ENCODE results near the gene LCN10. TPM values are rescaled to one million over a fixed set of nuclear protein-coding genes. Genes with fewer than 3 reads are reported as not detected.

LCN10 gene
- total RNA-seq, 1 donor from 2014 or later = not detected

DNA sequence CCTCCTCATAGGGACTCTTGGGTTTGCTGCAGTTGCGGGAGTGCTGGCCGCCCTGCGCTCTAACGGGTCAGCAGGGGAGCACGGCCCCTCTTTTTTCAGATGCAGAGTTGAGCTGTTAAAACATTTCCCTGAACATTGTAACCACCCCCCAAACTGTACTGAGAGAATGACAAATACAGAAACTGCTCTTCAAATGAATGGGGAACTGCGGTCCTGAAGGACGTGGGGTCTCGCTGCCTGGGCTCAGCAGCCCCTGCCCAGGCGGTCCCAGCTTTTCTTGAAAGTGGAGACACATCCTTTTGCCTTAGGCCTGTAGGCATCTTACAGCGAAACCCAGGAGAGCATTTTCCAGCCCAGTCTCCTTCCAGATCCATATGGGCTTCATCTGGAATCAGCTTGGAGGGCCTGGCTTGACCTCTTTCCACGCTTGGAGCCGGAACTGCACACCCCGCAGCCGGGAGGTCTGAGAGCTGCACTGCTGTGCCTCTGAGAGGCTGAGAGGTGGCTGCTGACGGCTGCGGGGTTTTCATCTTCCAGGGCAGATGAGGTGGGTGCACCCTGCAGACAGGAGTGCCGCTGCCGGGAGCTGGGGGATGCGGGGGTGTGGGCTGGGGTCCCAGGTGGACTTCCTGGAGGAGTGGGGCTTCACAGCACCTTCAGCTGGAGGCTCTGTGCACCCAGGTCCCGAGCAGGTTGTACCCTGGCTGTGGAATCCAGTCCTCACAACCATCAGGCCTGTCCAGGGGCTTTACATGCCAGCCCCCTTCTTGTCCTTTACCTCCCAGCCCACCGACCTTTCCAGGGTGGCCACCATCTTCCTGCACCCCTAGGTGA is 54.2 kb downstream of the LCN10 start:
- peaks cover 7% of the 10 kb centered on the region for H3K4me1 Mint-ChIP-seq (ENCODE audit: low read depth)
- DNase-seq (ENCODE audit: low spot score) = no peak
- no peak overlapping the region for H3K27ac Mint-ChIP-seq (ENCODE audit: unreplicated experiment)
- H3K9me3 Mint-ChIP-seq (ENCODE audit: low read depth) = no peaks in the 10 kb centered on the region
- H3K27me3 Mint-ChIP-seq (ENCODE audit: low read depth) = no peaks in the 10 kb centered on the region
- TF ChIP-seq CTCF (IDR thresholded peaks at IDR 0.05) = no peak
- no peaks in the 10 kb centered on the region for H3K36me3 Mint-ChIP-seq (ENCODE audit: low read depth)
- no peak overlapping the region for H3K4me3 Mint-ChIP-seq (ENCODE audit: unreplicated experiment)

Small RNA genes within 50 kb of the gene (microRNA-seq; reads per million reads assigned to microRNA genes)
- gene MIR6722 (ENCODE audit: borderline number of aligned reads) = not detected

Other genes with a start within 250 kb of the LCN10 start
- 11.6 to 28.7 TPM (median 27.5 TPM) in 3 replicates for gene NOTCH1, start 196.9 kb downstream of the LCN10 start, total RNA-seq
- 5.4 to 7.8 TPM (median 7.0 TPM) in 3 replicates for gene EGFL7, start 80.0 kb downstream of the LCN10 start, total RNA-seq
- gene AGPAT2, start 55.5 kb downstream of the LCN10 start, total RNA-seq = 23.4 to 39.8 TPM (median 39.1 TPM) in 3 replicates
- 8.2 to 9.2 TPM (median 8.5 TPM) in 3 replicates for gene DIPK1B, start 30.4 kb downstream of the LCN10 start, total RNA-seq
- not detected in 3 replicates for gene LCN6, start 5.6 kb upstream of the LCN10 start, total RNA-seq
- not detected in 3 replicates for gene LCN8, start 15.3 kb upstream of the LCN10 start, total RNA-seq
- gene LCN15, start 21.6 kb upstream of the LCN10 start, total RNA-seq = not detected in 3 replicates
- gene TMEM141, start 48.4 kb upstream of the LCN10 start, total RNA-seq = 31.2 to 40.0 TPM (median 32.5 TPM) in 3 replicates
- gene CCDC183, start 53.4 kb upstream of the LCN10 start, total RNA-seq = 0.62 to 1.5 TPM (median 1.4 TPM) in 3 replicates
- gene RABL6, start 65.0 kb upstream of the LCN10 start, total RNA-seq = 61.5 to 71.8 TPM (median 62.2 TPM) in 3 replicates
- 6.3 to 7.5 TPM (median 7.4 TPM) in 3 replicates for gene AJM1, start 99.5 kb upstream of the LCN10 start, total RNA-seq
- gene PHPT1, start 106.5 kb upstream of the LCN10 start, total RNA-seq = 165 to 193 TPM (median 192 TPM) in 3 replicates
- gene MAMDC4, start 109.4 kb upstream of the LCN10 start, total RNA-seq = 7.7 to 9.2 TPM (median 7.7 TPM) in 3 replicates
- gene EDF1, start 123.4 kb upstream of the LCN10 start, total RNA-seq = 296 to 328 TPM (median 320 TPM) in 3 replicates
- gene TRAF2, start 143.6 kb upstream of the LCN10 start, total RNA-seq = 9.6 to 12.4 TPM (median 10.4 TPM) in 3 replicates
- gene FBXW5, start 201.8 kb upstream of the LCN10 start, total RNA-seq = 79.2 to 87.5 TPM (median 84.3 TPM) in 3 replicates
- gene C8G, start 202.3 kb upstream of the LCN10 start, total RNA-seq = 2.2 TPM in 1 of 3 replicates, not detected in the others
- 0.51 to 0.60 TPM in 2 of 3 replicates, not detected in the other for gene LCN12, start 209.3 kb upstream of the LCN10 start, total RNA-seq
- 24.2 to 80.4 TPM (median 76.8 TPM) in 3 replicates for gene PTGDS, start 234.6 kb upstream of the LCN10 start, total RNA-seq
- 0.15 to 5.8 TPM (median 5.2 TPM) in 3 replicates for gene LCNL1, start 240.1 kb upstream of the LCN10 start, total RNA-seq
- gene PAXX, start 249.5 kb upstream of the LCN10 start, total RNA-seq = 34.4 to 38.7 TPM (median 36.8 TPM) in 3 replicates

All from chondrocyte (in vitro differentiated cells).